Stomach smooth muscle (tissue), 2 donors: Measurements from ENCODE around the gene CIAO2A.
A peak's percentile ranks its signal among the peaks of the same experiment; 100 is the strongest.
"Not testable (repeated sequence)": the region's sequence is repeated elsewhere in the genome, so short reads cannot be mapped to it uniquely, and the experiment has no call there.

Experiments
- H3K27ac ChIP-seq: one replicate; pipeline ENCODE4 v1.7.0; 2013; ENCODE audit warnings: mild to moderate bottlenecking, low read length, inconsistent platforms
- H3K27me3 ChIP-seq, 2 donors: one replicate each; pipeline ENCODE4 v1.7.0; 2013; ENCODE audit warnings: low read length in 2 of 2; ENCODE audit not compliant: insufficient read depth in 2 of 2, control insufficient read depth in 1 of 2
- H3K36me3 ChIP-seq, 2 donors: one replicate each; pipeline ENCODE4 v1.7.0; 2013; ENCODE audit warnings: low read length in 2 of 2; ENCODE audit not compliant: control insufficient read depth in 2 of 2, insufficient read depth in 2 of 2
- H3K4me1 ChIP-seq: one replicate; pipeline ENCODE4 v1.7.0; 2013; ENCODE audit warnings: low read length; ENCODE audit not compliant: control insufficient read depth, insufficient read depth
- H3K4me3 ChIP-seq, 2 donors: one replicate each; pipeline ENCODE4 v1.7.0; 2013; ENCODE audit warnings: low read length in 2 of 2
- H3K9ac ChIP-seq, 2 donors: one replicate each; pipeline ENCODE4 v1.7.0; 2013; ENCODE audit warnings: low read length in 2 of 2, mild to moderate bottlenecking in 1 of 2
- H3K9me3 ChIP-seq, 2 donors: one replicate each; pipeline ENCODE4 v1.7.0; 2013; ENCODE audit warnings: low read length in 2 of 2; ENCODE audit not compliant: control insufficient read depth in 2 of 2
- donor health status: healthy.
- donor health status: Pancreatic carcinoma.

CIAO2A gene

GRCh38 chr15:64095431-64095794 lies 1.8 kb upstream of the CIAO2A start:
- peak overlapping the region; percentile 25 to 61 for H3K4me3 ChIP-seq
- no peaks in the 10 kb centered on the region for H3K36me3 ChIP-seq
- no peaks in the 10 kb centered on the region for H3K9me3 ChIP-seq
- H3K9ac ChIP-seq = peak overlapping the region; percentile 55 to 65
- H3K4me1 ChIP-seq = peaks cover 38% of the 10 kb centered on the region
- H3K27me3 ChIP-seq = no peaks in the 10 kb centered on the region
- peak overlapping the region; percentile 90 for H3K27ac ChIP-seq

- Histone ChIP-seq H3K4me3 (peak overlapping the region; percentile 94), H3K36me3 (peaks cover 0 to 6% of the 10 kb centered on the region in 2 donors), H3K9ac (peak overlapping the region; percentile 86 to 89), H3K4me1 (peaks cover 36% of the 10 kb centered on the region), H3K27me3 (no peaks in the 10 kb centered on the region), H3K9me3 (no peaks in the 10 kb centered on the region), H3K27ac (peak overlapping the region; percentile 90)
These were observed 593 bp downstream of the CIAO2A start for GRCh38 chr15:64092864-64093626.

DNA sequence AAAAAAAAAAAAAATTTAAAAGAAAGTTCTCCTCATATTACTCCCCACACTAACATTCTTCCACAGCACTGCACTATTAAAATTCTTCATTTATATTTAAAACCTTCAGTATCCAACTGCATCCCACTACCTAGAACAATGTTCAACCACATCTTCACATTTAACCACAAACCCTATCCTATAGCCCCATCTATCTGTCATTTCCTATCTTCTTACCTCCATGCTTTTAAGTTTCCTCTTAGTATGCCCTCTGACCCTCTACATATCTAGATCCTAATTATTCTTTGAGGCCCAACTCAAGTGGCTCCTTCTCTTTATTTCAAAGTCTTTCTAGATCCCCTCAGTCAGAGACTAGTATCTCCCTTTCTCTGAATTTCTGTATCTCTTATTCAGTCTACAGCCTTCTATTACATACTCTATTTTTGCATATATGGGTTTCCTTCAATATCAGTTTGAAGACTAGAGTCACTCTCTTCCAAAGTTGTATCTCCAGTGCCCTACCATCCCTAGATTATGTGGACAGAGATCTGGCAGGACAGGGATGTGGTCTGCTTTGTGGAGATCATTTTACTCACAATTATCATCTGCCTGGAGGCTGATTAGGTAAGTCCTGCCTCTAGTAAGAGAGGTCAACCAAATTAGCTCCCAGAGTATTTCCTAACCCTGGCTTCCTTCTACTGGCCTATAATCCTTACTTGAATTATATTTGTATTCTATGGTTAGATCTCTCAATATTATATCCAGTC lies 1.4 kb downstream of the CIAO2A start:
- Histone ChIP-seq H3K27me3 (no peaks in the 10 kb centered on the region), H3K4me1 (peaks cover 29% of the 10 kb centered on the region), H3K27ac (no peak overlapping the region)

GRCh38 chr15:64090527-64090926 lies 3.1 kb downstream of the CIAO2A start:
- H3K9ac ChIP-seq = no peak overlapping the region
- H3K36me3 ChIP-seq = peaks cover 0 to 12% of the 10 kb centered on the region in 2 donors
- H3K9me3 ChIP-seq = no peaks in the 10 kb centered on the region
- H3K27ac ChIP-seq = no peak overlapping the region
- no peak overlapping the region for H3K4me3 ChIP-seq
- H3K27me3 ChIP-seq = no peaks in the 10 kb centered on the region
- H3K4me1 ChIP-seq = peaks cover 17% of the 10 kb centered on the region

More for the DNA sequence above, 1.4 kb downstream of the CIAO2A start:
- H3K4me3 ChIP-seq = peak overlapping the region; percentile 94
- peak overlapping the region in 1 of 2 donors; percentile 89 for H3K9ac ChIP-seq
- peaks cover 0 to 12% of the 10 kb centered on the region in 2 donors for H3K36me3 ChIP-seq
- H3K9me3 ChIP-seq = no peaks in the 10 kb centered on the region

DNA sequence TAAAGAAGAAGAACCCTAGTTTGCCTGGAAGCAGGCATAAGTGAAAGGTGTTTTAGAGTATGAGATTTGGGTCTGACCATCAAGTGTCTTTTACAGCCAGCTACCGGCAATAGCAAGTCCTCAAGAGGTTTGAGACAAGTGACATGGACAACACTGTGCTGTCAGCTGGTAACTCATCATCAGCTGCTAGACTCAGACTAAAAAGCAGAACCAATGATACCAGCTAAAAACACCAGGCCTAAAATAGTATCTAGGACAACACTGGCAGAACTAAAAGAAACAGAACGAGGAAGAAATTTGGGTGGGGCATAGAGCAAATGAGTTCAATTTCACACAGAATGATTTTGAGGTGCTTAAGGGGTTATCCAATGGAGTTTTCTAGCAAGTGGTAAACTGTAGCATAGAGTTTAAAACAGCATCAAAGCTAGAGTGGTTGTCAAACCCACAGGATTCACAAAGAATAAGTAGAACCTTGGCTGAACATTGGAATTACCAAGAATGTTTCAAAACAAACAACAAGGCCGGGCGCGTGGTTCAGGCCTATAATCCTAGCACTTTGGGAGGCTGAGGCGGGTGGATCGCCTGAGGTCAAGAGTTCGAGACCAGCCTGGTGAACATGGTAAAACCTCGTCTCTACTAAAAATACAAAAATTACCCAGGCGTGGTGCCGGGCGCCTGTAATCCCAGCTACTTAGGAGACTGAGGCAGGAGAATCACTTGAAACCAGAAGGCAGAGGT lies 3.9 kb downstream of the CIAO2A start:
- no peak overlapping the region for H3K9ac ChIP-seq
- H3K4me3 ChIP-seq = no peak overlapping the region
- no peaks in the 10 kb centered on the region for H3K27me3 ChIP-seq
- H3K27ac ChIP-seq = no peak overlapping the region
- peaks cover 9% of the 10 kb centered on the region for H3K4me1 ChIP-seq
- H3K36me3 ChIP-seq = peaks cover 0 to 14% of the 10 kb centered on the region in 2 donors
- no peaks in the 10 kb centered on the region for H3K9me3 ChIP-seq

- Histone ChIP-seq H3K36me3 (peaks cover 0 to 9% of the 10 kb centered on the region in 2 donors), H3K9ac (no peak overlapping the region), H3K27me3 (no peaks in the 10 kb centered on the region), H3K4me3 (no peak overlapping the region), H3K4me1 (no peaks in the 10 kb centered on the region), H3K27ac (no peak overlapping the region), H3K9me3 (no peaks in the 10 kb centered on the region)
These were observed 10.9 kb downstream of the CIAO2A start for GRCh38 chr15:64082757-64083156.

GRCh38 chr15:64073496-64073895 lies 20.1 kb downstream of the CIAO2A start:
- not testable (repeated sequence) for H3K4me3 ChIP-seq, H3K9ac ChIP-seq, H3K9me3 ChIP-seq, H3K27me3 ChIP-seq, H3K4me1 ChIP-seq, H3K27ac ChIP-seq
- peaks cover 15 to 17% of the 10 kb centered on the region in 2 donors for H3K36me3 ChIP-seq

- H3K27ac ChIP-seq = no peak overlapping the region
These were observed 20.8 kb downstream of the CIAO2A start for GRCh38 chr15:64072812-64073211.

GRCh38 chr15:64071931-64072765 lies 21.5 kb downstream of the CIAO2A start:
- Histone ChIP-seq H3K36me3 (peaks cover 15 to 17% of the 10 kb centered on the region in 2 donors), H3K9ac (no peak overlapping the region), H3K4me1 (peaks cover 7% of the 10 kb centered on the region), H3K27me3 (no peaks in the 10 kb centered on the region), H3K27ac (peak overlapping the region; percentile 41), H3K4me3 (no peak overlapping the region), H3K9me3 (no peaks in the 10 kb centered on the region)

More at GRCh38 chr15:64072812-64073211, 20.8 kb downstream of the CIAO2A start:
- H3K9ac ChIP-seq = no peak overlapping the region
- H3K27me3 ChIP-seq = no peaks in the 10 kb centered on the region
- peaks cover 7% of the 10 kb centered on the region for H3K4me1 ChIP-seq
- H3K9me3 ChIP-seq = no peaks in the 10 kb centered on the region
- no peak overlapping the region for H3K4me3 ChIP-seq
- H3K36me3 ChIP-seq = peaks cover 15 to 17% of the 10 kb centered on the region in 2 donors
